Fibroblast of the aortic adventitia (primary cell): ENCODE measurements around the gene TMEM170A. TPM values are rescaled to one million over a fixed set of nuclear protein-coding genes. Genes with fewer than 3 reads are reported as not detected.

Experiments used
- DNase-seq: peaks from one replicate; pipeline ENCODE4 v3.0.0-alpha.2; 2010; ENCODE audit warnings: low read depth
- H3K4me3 ChIP-seq: 2 replicates; pipeline ENCODE4 v1.5.1; 2011; ENCODE audit warnings: low read depth, mild to moderate bottlenecking, control low read depth, low read length, moderate library complexity
- CTCF ChIP-seq: IDR thresholded peaks from 2 replicates; pipeline ENCODE4 v1.5.1; 2011; ENCODE audit warnings: mild to moderate bottlenecking, low read length, control low read depth, inconsistent platforms; ENCODE audit not compliant: insufficient read depth
- total RNA-seq: library from RNA; depleted of rRNA; stranded (reverse); fragments of >200 nt; gene quantifications from 2 replicates; pipeline ENCODE4 v1.2.3, GENCODE V29; 2012; ENCODE audit warnings: low replicate concordance

Gene TMEM170A
- total RNA-seq, 1 donor: 13.6 TPM

GRCh38 chr16:75452464-75453190 is 11.9 kb downstream of the TMEM170A start:
- TF ChIP-seq CTCF: no peak
- no peak overlapping the region for H3K4me3 ChIP-seq
- no peak for DNase-seq

GRCh38 chr16:75446416-75446815 is 18.1 kb downstream of the TMEM170A start:
- H3K4me3 ChIP-seq: no peak overlapping the region
- no peak for DNase-seq
- TF ChIP-seq CTCF: no peak

GRCh38 chr16:75445298-75445697 is 19.2 kb downstream of the TMEM170A start:
- TF ChIP-seq CTCF: no peak
- DNase-seq: no peak
- H3K4me3 ChIP-seq: no peak overlapping the region

- DNase-seq: peak; percentile 50
- no peak for TF ChIP-seq CTCF
- H3K4me3 ChIP-seq: no peak overlapping the region
These were observed 21.2 kb downstream of the TMEM170A start for GRCh38 chr16:75443298-75443697.

- no peak for TF ChIP-seq CTCF
These were observed 30.6 kb downstream of the TMEM170A start for GRCh38 chr16:75433732-75434413.

GRCh38 chr16:75432828-75433731 is 31.4 kb downstream of the TMEM170A start, which contains the start of gene CFDP1:
CFDP1 (minus strand) TSS chr16:75433503; CDS start chr16:75433352, 151 bp downstream.
- peak; percentile 94 for DNase-seq

More at GRCh38 chr16:75433732-75434413, 30.6 kb downstream of the TMEM170A start:
- peak overlapping the region; percentile 95 for H3K4me3 ChIP-seq
- DNase-seq: peak; percentile 96

More at GRCh38 chr16:75432828-75433731, 31.4 kb downstream of the TMEM170A start, which contains the start of gene CFDP1:
- peak within 1 kb of the TSS; percentile 95 for H3K4me3 ChIP-seq
- no peak for TF ChIP-seq CTCF
